HUES64 (cell line): ENCODE results near the gene DCT.
A peak's percentile ranks its signal among the peaks of the same experiment; 100 is the strongest.

ENCODE experiments used
- H3K27ac ChIP-seq: 2 replicates; pipeline ENCODE4 v1.7.0; 2013; ENCODE audit warnings: low read depth, low read length, inconsistent platforms
- H3K27me3 ChIP-seq: 2 replicates; pipeline ENCODE4 v1.6.1; 2013; ENCODE audit warnings: mild to moderate bottlenecking, low read length; ENCODE audit not compliant: insufficient read depth
- H3K36me3 ChIP-seq: 2 replicates; pipeline ENCODE4 v1.6.1; 2013; ENCODE audit warnings: mild to moderate bottlenecking, low read length; ENCODE audit not compliant: insufficient read depth
- H3K4me1 ChIP-seq: 2 replicates; pipeline ENCODE4 v1.6.1; 2013; ENCODE audit warnings: mild to moderate bottlenecking, low read length, moderate library complexity; ENCODE audit not compliant: insufficient read depth
- H3K4me3 ChIP-seq: 2 replicates; pipeline ENCODE4 v1.5.1; 2013; ENCODE audit warnings: mild to moderate bottlenecking, low read length, moderate library complexity
- H3K9ac ChIP-seq: 2 replicates; pipeline ENCODE4 v1.6.1; 2013; ENCODE audit warnings: mild to moderate bottlenecking, low read depth, low read length
- H3K9me3 ChIP-seq: 2 replicates; pipeline ENCODE4 v1.6.1; 2013; ENCODE audit warnings: low read depth, low read length; ENCODE audit not compliant: insufficient read depth
- WGBS: fragments of 150-250, 120-280 bp; methylation state at CpG from one replicate; pipeline ENCODE4 v1.1.7; 2013; ENCODE audit warnings: missing lambda C conversion rate; 5-methylcytosine and 5-hydroxymethylcytosine counted together

Gene DCT

DNA sequence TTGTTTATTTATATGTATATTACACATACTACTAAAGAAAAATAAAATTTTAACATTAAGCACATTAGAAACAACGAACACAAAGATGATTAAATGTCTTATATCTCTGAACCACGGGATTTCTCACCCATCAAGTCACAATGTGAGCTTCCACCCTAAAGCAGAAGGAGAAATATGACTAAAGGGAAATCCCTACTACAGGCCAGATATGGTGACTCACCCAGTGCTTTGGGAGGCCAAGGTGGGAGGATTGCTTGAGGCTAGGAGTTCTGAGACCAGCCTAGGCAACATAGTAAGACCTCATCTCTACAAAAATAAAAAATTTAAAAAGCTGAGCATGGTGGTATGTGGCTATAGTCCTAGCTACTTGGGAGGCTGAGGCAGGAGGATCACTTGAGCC lies 24.6 kb downstream of the DCT start:
- Histone ChIP-seq H3K9me3 (no peaks in the 10 kb centered on the region), H3K36me3 (no peaks in the 10 kb centered on the region), H3K27me3 (no peaks in the 10 kb centered on the region), H3K4me1 (no peaks in the 10 kb centered on the region), H3K4me3 (no peak overlapping the region), H3K9ac (no peak overlapping the region), H3K27ac (no peak overlapping the region)
- 65% methylated on average over 2 of the region's 2 CpGs for WGBS

GRCh38 chr13:94454334-94454733 lies 25.1 kb downstream of the DCT start:
- H3K9ac ChIP-seq = no peak overlapping the region
- H3K27ac ChIP-seq = no peak overlapping the region
- H3K4me3 ChIP-seq = no peak overlapping the region
- H3K36me3 ChIP-seq = no peaks in the 10 kb centered on the region
- no peaks in the 10 kb centered on the region for H3K4me1 ChIP-seq
- H3K27me3 ChIP-seq = no peaks in the 10 kb centered on the region
- H3K9me3 ChIP-seq = no peaks in the 10 kb centered on the region

GRCh38 chr13:94444826-94445225 lies 34.7 kb downstream of the DCT start:
- no peaks in the 10 kb centered on the region for H3K4me1 ChIP-seq
- H3K36me3 ChIP-seq = no peaks in the 10 kb centered on the region
- no peaks in the 10 kb centered on the region for H3K27me3 ChIP-seq
- H3K9ac ChIP-seq = no peak overlapping the region
- no peak overlapping the region for H3K27ac ChIP-seq
- no peaks in the 10 kb centered on the region for H3K9me3 ChIP-seq
- no peak overlapping the region for H3K4me3 ChIP-seq

GRCh38 chr13:94435604-94436226 lies 43.8 kb downstream of the DCT start:
- Histone ChIP-seq H3K27me3 (no peaks in the 10 kb centered on the region), H3K36me3 (no peaks in the 10 kb centered on the region), H3K27ac (no peak overlapping the region), H3K9ac (no peak overlapping the region), H3K4me1 (peaks cover 12% of the 10 kb centered on the region), H3K4me3 (no peak overlapping the region), H3K9me3 (no peaks in the 10 kb centered on the region)
- WGBS = 59% methylated on average over 4 of the region's 4 CpGs

- Histone ChIP-seq H3K36me3 (no peaks in the 10 kb centered on the region), H3K9ac (peak overlapping the region; percentile 11; the same call in 1 of the 2 replicates), H3K9me3 (no peaks in the 10 kb centered on the region), H3K4me3 (no peak overlapping the region), H3K27ac (peak overlapping the region; percentile 15; the same call in 1 of the 2 replicates), H3K27me3 (no peaks in the 10 kb centered on the region), H3K4me1 (peaks cover 12% of the 10 kb centered on the region)
- 83% methylated on average over 19 of the region's 19 CpGs for WGBS
Measured at GRCh38 chr13:94433055-94433961, 46.2 kb downstream of the DCT start.

DNA sequence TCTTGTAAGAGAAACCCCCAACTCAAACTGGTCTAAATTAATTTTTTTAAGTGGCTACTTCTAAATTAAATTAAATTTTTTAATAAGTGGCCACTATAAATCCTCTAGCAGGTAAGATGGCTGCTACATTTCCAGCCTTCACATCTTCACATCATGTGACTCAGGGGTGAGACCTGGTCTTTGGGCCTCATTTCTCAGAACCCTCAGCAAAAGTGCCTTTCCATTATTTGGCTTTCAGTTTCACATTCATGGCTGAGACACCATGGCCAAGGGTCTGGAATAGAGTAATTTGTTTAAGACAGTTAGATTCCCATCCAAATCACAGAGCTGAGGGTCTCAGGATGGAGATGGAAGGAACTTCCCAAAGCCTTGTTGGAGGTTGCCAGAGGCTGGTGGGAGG lies 47.5 kb downstream of the DCT start:
- H3K27ac ChIP-seq = no peak overlapping the region
- H3K9me3 ChIP-seq = no peaks in the 10 kb centered on the region
- no peak overlapping the region for H3K4me3 ChIP-seq
- H3K4me1 ChIP-seq = peaks cover 12% of the 10 kb centered on the region
- H3K9ac ChIP-seq = no peak overlapping the region
- no peaks in the 10 kb centered on the region for H3K27me3 ChIP-seq
- no peaks in the 10 kb centered on the region for H3K36me3 ChIP-seq

- H3K9ac ChIP-seq = no peak overlapping the region
- no peak overlapping the region for H3K27ac ChIP-seq
- H3K36me3 ChIP-seq = no peaks in the 10 kb centered on the region
- H3K27me3 ChIP-seq = no peaks in the 10 kb centered on the region
- peaks cover 12% of the 10 kb centered on the region for H3K4me1 ChIP-seq
- WGBS = 86% methylated on average over 2 of the region's 2 CpGs
- no peak overlapping the region for H3K4me3 ChIP-seq
- no peaks in the 10 kb centered on the region for H3K9me3 ChIP-seq
Measured at GRCh38 chr13:94431574-94431973, 47.9 kb downstream of the DCT start.

DNA sequence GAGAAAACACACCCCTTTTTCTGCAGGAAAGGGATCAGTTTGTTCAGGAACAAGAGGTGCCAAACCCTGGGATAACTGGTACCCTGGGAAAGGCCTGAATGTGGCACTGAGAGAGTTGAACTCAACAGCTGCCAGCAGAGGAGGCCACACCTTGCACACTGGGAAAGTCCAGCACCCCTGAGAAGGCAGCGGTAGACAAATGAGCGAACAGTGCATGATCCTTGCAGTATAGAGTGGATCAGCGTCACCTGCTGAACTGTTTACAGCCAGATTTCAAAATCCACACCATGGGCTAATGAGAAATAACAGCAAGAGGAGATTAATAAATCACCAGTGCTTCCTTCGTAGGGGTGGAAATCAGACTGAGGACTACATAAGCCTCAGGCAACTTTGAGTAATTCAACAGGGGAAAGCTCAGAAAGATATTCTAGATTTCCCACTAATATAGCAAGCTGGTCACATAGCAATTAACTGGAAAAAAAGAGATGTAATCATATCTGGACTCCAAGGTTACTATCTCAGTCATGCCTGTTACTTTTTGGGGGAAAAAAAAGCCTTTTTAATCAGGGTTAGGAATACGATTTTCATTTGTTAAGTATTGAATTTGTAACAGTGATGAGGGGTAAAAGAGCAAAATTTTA lies 52.0 kb downstream of the DCT start:
- WGBS = 82% methylated on average over 5 of the region's 5 CpGs
- Histone ChIP-seq H3K4me3 (no peak overlapping the region), H3K9me3 (no peaks in the 10 kb centered on the region), H3K27me3 (no peaks in the 10 kb centered on the region), H3K9ac (no peak overlapping the region), H3K36me3 (no peaks in the 10 kb centered on the region), H3K4me1 (no peaks in the 10 kb centered on the region), H3K27ac (no peak overlapping the region)

DNA sequence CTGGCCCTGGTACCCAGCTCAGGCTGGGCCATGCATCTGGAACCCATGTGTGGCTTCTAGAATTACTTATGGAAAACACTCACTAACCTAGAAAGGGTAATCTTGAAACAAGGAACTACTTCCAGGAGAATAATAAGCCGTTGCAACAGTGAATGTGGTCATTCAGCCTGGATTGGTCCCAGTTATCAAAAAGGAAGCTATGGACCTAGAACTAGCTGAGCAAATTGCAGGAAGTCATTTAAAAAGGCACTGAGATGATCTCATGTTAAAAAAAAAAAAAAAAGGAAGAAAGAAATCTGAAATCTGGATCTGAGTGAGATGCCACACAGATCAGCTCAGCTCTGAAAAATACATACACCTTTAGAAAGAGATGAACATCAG lies 59.6 kb downstream of the DCT start:
- Histone ChIP-seq H3K36me3 (no peaks in the 10 kb centered on the region), H3K4me3 (no peak overlapping the region), H3K27ac (no peak overlapping the region), H3K4me1 (peaks cover 27% of the 10 kb centered on the region), H3K9ac (no peak overlapping the region), H3K9me3 (peaks cover 6% of the 10 kb centered on the region; the same call in 1 of the 2 replicates), H3K27me3 (no peaks in the 10 kb centered on the region)
- WGBS = 68% methylated on average over 1 of the region's 1 CpG

- no peak overlapping the region for H3K27ac ChIP-seq
- H3K9me3 ChIP-seq = peaks cover 6% of the 10 kb centered on the region; the same call in 1 of the 2 replicates
- H3K4me3 ChIP-seq = no peak overlapping the region
- WGBS = no CpG with 5 or more reads among the region's 1 CpG
- H3K36me3 ChIP-seq = no peaks in the 10 kb centered on the region
- peaks cover 27% of the 10 kb centered on the region for H3K4me1 ChIP-seq
- H3K27me3 ChIP-seq = no peaks in the 10 kb centered on the region
- H3K9ac ChIP-seq = no peak overlapping the region
Measured at GRCh38 chr13:94419304-94419924, 60.1 kb downstream of the DCT start.

DNA sequence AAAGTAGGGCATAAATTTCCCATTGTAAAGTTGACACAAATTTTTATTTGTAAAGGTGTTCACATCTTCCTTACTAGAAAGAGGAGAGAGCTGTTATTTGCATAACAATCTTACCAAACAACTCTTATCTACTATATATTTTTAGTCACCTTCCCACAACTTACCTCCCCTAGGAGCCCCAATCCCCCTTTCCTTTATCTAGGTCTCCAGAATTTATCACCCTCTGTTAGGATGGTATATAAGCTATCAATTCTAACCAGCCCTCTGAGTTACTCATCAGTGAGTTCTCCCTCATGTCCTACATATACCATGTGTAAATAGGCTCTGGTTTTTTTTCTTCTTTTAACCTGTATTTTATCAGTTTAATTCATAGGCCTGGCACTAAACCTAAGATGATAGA lies 62.2 kb downstream of the DCT start:
- Histone ChIP-seq H3K9ac (no peak overlapping the region), H3K4me3 (no peak overlapping the region), H3K27ac (no peak overlapping the region), H3K9me3 (peaks cover 6% of the 10 kb centered on the region; the same call in 1 of the 2 replicates), H3K27me3 (no peaks in the 10 kb centered on the region), H3K36me3 (no peaks in the 10 kb centered on the region), H3K4me1 (peaks cover 30% of the 10 kb centered on the region)
